Measurements from ENCODE around the gene ZNF117. TPM values are rescaled to one million over a fixed set of nuclear protein-coding genes. Genes with fewer than 3 reads are reported as not detected.

The ZNF117 gene
- total RNA-seq, 2 donors from 2014 or later: 6.1 to 26.8 TPM

DNA sequence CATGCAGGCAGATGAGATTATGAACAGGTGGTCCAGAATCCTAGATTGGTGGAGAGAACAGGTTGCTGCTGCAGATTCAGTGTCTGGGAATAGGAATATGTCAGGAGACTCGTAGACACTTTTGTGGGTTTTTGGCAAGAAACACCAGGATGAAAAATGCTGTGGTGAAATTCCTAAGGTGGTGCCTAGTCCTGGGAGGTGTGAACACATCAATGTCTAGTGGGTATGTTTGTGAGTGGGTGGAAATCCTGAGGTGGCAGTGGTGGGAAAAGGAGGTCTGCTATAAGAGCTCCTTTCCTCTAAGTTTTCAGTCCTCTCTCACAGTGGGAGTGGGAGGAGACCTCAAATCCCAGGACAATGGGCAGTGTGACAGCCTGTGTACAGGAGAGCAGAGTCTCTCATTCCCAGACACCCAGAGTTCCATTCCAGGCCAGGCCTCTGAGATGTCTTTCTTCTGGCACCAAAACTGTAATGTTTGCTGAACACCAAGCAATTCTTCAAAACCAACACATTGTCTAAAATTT is 10.5 kb upstream of the ZNF117 start:
- Histone ChIP-seq H3K4me3 (no peak overlapping the region), H3K27ac (no peak overlapping the region), H3K9me3 (no peaks in the 10 kb centered on the region), H3K4me1 (replicated peaks) (no peaks in the 10 kb centered on the region), H3K36me3 (no peaks in the 10 kb centered on the region), H3K27me3 (replicated peaks; ENCODE audit: insufficient read depth) (no peaks in the 10 kb centered on the region)
- WGBS: 0% methylated on average over 1 of the region's 1 CpG
- intact Hi-C loops (cut with DNase I): no loop called here
- no peak for TF ChIP-seq POLR2A (IDR thresholded peaks at IDR 0.05)
- no peak for TF ChIP-seq POLR2AphosphoS5 (IDR thresholded peaks at IDR 0.05)
- TF ChIP-seq, protein P1, sequence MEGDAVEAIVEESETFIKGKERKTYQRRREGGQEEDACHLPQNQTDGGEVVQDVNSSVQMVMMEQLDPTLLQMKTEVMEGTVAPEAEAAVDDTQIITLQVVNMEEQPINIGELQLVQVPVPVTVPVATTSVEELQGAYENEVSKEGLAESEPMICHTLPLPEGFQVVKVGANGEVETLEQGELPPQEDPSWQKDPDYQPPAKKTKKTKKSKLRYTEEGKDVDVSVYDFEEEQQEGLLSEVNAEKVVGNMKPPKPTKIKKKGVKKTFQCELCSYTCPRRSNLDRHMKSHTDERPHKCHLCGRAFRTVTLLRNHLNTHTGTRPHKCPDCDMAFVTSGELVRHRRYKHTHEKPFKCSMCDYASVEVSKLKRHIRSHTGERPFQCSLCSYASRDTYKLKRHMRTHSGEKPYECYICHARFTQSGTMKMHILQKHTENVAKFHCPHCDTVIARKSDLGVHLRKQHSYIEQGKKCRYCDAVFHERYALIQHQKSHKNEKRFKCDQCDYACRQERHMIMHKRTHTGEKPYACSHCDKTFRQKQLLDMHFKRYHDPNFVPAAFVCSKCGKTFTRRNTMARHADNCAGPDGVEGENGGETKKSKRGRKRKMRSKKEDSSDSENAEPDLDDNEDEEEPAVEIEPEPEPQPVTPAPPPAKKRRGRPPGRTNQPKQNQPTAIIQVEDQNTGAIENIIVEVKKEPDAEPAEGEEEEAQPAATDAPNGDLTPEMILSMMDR (IDR thresholded peaks at IDR 0.05): no peak
- DNase-seq (ENCODE audit: low spot score): no peak

DNA sequence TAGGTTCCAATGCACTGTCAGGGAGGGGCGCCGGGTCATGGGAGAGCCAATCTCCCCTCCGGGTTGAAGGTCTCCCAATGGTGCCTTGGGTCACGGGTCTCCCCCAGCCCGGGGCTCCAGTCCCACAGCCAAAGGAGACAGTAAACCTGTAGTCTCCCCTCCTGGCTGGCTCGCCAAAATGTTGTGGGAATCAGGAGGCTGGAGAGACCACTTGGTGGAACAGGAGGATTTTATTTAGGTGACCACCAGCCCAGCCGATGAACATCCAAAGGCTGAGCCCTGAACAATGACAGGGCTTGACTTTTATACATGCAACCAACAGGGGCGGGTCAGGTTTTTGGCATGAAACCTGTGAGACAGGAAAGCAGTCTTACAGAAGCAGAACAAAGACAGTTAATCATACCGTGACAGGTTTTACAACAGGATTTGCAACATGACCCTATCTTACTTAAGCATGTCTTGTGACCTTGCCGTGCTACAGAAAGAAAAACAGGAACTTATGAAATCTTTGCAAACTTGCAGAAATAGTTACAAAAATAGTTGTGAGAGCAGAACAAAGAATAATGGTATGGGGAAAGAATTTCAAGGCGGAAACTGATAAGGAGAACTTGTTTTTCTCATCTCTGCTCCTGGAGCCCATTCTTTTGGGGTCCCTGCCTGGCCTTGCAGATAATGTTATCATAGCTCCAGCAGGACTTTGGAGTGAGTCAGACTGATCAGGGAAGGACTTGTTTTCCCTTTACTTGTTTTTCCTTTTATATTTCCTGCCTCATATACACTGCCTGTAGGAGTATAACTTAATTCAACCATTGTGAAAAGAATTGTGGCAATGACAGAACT is 8.5 kb upstream of the ZNF117 start:
- H3K27ac ChIP-seq: peak overlapping the region; percentile 49 to 51
- DNase-seq (ENCODE audit: low spot score): no peak
- WGBS: 75% methylated on average over 11 of the region's 11 CpGs

DNA sequence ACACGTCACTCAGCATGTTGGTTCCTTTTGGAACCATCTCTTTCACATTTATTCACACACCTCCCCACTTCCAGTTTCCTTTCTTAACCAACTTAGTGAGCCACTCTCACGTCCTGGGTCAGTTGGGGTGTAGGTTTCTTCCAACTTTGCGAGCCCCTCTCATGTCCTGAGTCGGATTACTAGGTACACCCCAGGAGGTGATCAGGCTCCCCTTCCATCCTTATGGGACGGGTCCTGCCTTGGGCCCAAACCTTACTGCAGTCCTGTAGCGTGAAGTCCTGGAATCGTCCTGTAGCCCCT is 8.0 kb upstream of the ZNF117 start:
- DNase-seq (ENCODE audit: low spot score): no peak
- intact Hi-C loops (cut with DNase I): no loop called here
- Histone ChIP-seq H3K9me3 (no peaks in the 10 kb centered on the region), H3K27ac (peak overlapping the region; percentile 49 to 51), H3K36me3 (no peaks in the 10 kb centered on the region), H3K4me1 (replicated peaks) (no peaks in the 10 kb centered on the region), H3K4me3 (no peak overlapping the region), H3K27me3 (replicated peaks; ENCODE audit: insufficient read depth) (no peaks in the 10 kb centered on the region)
- 96% methylated on average over 7 of the region's 7 CpGs for WGBS
- TF ChIP-seq, protein P1 (IDR thresholded peaks at IDR 0.05): no peak
- TF ChIP-seq POLR2A (IDR thresholded peaks at IDR 0.05) (no peak), POLR2AphosphoS5 (IDR thresholded peaks at IDR 0.05) (no peak)

More for the DNA sequence above, 8.5 kb upstream of the ZNF117 start:
- Histone ChIP-seq H3K4me3 (no peak overlapping the region), H3K9me3 (no peaks in the 10 kb centered on the region), H3K36me3 (no peaks in the 10 kb centered on the region), H3K4me1 (replicated peaks) (no peaks in the 10 kb centered on the region), H3K27me3 (replicated peaks; ENCODE audit: insufficient read depth) (no peaks in the 10 kb centered on the region)
- intact Hi-C loops (cut with DNase I): no loop called here
- TF ChIP-seq POLR2A (IDR thresholded peaks at IDR 0.05): no peak
- TF ChIP-seq, protein P1 (IDR thresholded peaks at IDR 0.05): no peak
- TF ChIP-seq POLR2AphosphoS5 (IDR thresholded peaks at IDR 0.05): no peak

DNA sequence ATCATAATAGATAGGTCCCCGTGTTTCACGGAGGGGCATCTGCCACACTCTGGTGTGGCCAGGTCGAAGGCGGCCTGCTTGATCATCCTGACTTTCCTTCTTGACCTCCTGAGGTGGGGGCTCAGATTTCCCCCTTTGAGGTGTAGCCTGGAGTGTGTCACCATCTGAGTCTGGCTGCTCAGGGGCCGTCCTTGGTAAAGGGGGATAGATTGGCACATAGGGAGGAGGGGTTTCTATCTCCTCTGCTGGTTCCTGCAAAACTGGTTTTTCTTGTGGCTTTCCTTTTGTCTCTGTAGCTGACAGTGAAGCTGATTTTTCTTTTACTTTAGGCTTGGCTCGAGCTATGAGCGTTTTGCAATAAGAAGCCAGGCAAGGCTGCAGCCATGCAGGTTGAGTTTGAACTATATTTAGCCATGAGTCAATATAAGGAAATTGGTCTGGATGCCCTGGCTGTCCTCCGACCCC is 7.1 kb upstream of the ZNF117 start:
- 62% methylated on average over 8 of the region's 8 CpGs for WGBS
- Histone ChIP-seq H3K4me3 (no peak overlapping the region), H3K27me3 (replicated peaks; ENCODE audit: insufficient read depth) (no peaks in the 10 kb centered on the region), H3K4me1 (replicated peaks) (no peaks in the 10 kb centered on the region), H3K36me3 (no peaks in the 10 kb centered on the region), H3K27ac (peak overlapping the region; percentile 49 to 51), H3K9me3 (no peaks in the 10 kb centered on the region)
- peak; percentile 71 for DNase-seq (ENCODE audit: low spot score)
- TF ChIP-seq POLR2AphosphoS5 (IDR thresholded peaks at IDR 0.05): peak; percentile 72
- TF ChIP-seq, protein P1 (IDR thresholded peaks at IDR 0.05): no peak
- intact Hi-C loops (cut with DNase I): no loop called here

Measured in prostate gland (tissue), 2 donors.